ENCODE measurements around the gene MOB2. TPM values are rescaled to one million over a fixed set of nuclear protein-coding genes. Genes with fewer than 3 reads are reported as not detected.

Gene MOB2
- total RNA-seq, 1 donor from 2014 or later: 95.4 TPM

- no peak for DNase-seq (ENCODE audit: low spot score in 2 of 2)
- peaks cover 0 to 4% of the 10 kb centered on the region in 2 donors for H3K4me1 ChIP-seq
- no peaks in the 10 kb centered on the region for H3K9me3 ChIP-seq
- TF ChIP-seq CTCF (IDR thresholded peaks at IDR 0.05): no peak
- no peak overlapping the region for H3K27ac ChIP-seq
- intact Hi-C loops (cut with DNase I): no loop called here
- no peaks in the 10 kb centered on the region for H3K36me3 ChIP-seq
- no peaks in the 10 kb centered on the region for H3K27me3 ChIP-seq
- no peak overlapping the region for H3K4me3 ChIP-seq
Observed at GRCh38 chr11:1450344-1450875, 36.2 kb downstream of the MOB2 start.

GRCh38 chr11:1449490-1450243 lies 36.9 kb downstream of the MOB2 start:
- intact Hi-C loops (cut with DNase I): no loop called here

GRCh38 chr11:1448882-1449281 lies 37.7 kb downstream of the MOB2 start:
- TF ChIP-seq CTCF (IDR thresholded peaks at IDR 0.05): no peak
- Histone ChIP-seq H3K4me1 (peaks cover 0 to 4% of the 10 kb centered on the region in 2 donors), H3K4me3 (no peak overlapping the region), H3K9me3 (no peaks in the 10 kb centered on the region), H3K27me3 (no peaks in the 10 kb centered on the region), H3K27ac (no peak overlapping the region), H3K36me3 (no peaks in the 10 kb centered on the region)
- DNase-seq (ENCODE audit: low spot score in 2 of 2): no peak
- intact Hi-C loops (cut with DNase I): no loop called here

More at GRCh38 chr11:1449490-1450243, 36.9 kb downstream of the MOB2 start:
- no peak for DNase-seq (ENCODE audit: low spot score in 2 of 2)
- Histone ChIP-seq H3K27ac (no peak overlapping the region), H3K9me3 (no peaks in the 10 kb centered on the region), H3K4me1 (peaks cover 0 to 4% of the 10 kb centered on the region in 2 donors), H3K36me3 (no peaks in the 10 kb centered on the region), H3K27me3 (no peaks in the 10 kb centered on the region), H3K4me3 (no peak overlapping the region)
- no peak for TF ChIP-seq CTCF (IDR thresholded peaks at IDR 0.05)

- H3K27me3 ChIP-seq: no peaks in the 10 kb centered on the region
- H3K4me1 ChIP-seq: peaks cover 0 to 2% of the 10 kb centered on the region in 2 donors
- no peak overlapping the region for H3K4me3 ChIP-seq
- no peaks in the 10 kb centered on the region for H3K36me3 ChIP-seq
- DNase-seq (ENCODE audit: low spot score in 2 of 2): no peak
- H3K27ac ChIP-seq: no peak overlapping the region
- H3K9me3 ChIP-seq: no peaks in the 10 kb centered on the region
- intact Hi-C loops (cut with DNase I): no loop called here
- TF ChIP-seq CTCF (IDR thresholded peaks at IDR 0.05): no peak
Observed at GRCh38 chr11:1447845-1448825, 38.4 kb downstream of the MOB2 start.

GRCh38 chr11:1446623-1447022 lies 40.0 kb downstream of the MOB2 start:
- Histone ChIP-seq H3K36me3 (no peaks in the 10 kb centered on the region), H3K27me3 (peaks cover 4% of the 10 kb centered on the region), H3K4me3 (no peak overlapping the region), H3K27ac (no peak overlapping the region), H3K4me1 (no peaks in the 10 kb centered on the region), H3K9me3 (no peaks in the 10 kb centered on the region)
- TF ChIP-seq CTCF (IDR thresholded peaks at IDR 0.05): no peak
- no peak for DNase-seq (ENCODE audit: low spot score in 2 of 2)
- intact Hi-C loops (cut with DNase I): no loop called here

Measured in ascending aorta (tissue), 2 donors.